HG02588 (cell line): Measurements from ENCODE around the gene SCG2.

Source experiments
- ATAC-seq: cut with Tn5 transposase; IDR thresholded peaks from one replicate; pipeline ENCODE4 v1.9.1; 2021; ENCODE audit warnings: mild to moderate bottlenecking, moderate library complexity; ENCODE audit not compliant: unreplicated experiment

SCG2 gene, protein sequence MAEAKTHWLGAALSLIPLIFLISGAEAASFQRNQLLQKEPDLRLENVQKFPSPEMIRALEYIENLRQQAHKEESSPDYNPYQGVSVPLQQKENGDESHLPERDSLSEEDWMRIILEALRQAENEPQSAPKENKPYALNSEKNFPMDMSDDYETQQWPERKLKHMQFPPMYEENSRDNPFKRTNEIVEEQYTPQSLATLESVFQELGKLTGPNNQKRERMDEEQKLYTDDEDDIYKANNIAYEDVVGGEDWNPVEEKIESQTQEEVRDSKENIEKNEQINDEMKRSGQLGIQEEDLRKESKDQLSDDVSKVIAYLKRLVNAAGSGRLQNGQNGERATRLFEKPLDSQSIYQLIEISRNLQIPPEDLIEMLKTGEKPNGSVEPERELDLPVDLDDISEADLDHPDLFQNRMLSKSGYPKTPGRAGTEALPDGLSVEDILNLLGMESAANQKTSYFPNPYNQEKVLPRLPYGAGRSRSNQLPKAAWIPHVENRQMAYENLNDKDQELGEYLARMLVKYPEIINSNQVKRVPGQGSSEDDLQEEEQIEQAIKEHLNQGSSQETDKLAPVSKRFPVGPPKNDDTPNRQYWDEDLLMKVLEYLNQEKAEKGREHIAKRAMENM

DNA sequence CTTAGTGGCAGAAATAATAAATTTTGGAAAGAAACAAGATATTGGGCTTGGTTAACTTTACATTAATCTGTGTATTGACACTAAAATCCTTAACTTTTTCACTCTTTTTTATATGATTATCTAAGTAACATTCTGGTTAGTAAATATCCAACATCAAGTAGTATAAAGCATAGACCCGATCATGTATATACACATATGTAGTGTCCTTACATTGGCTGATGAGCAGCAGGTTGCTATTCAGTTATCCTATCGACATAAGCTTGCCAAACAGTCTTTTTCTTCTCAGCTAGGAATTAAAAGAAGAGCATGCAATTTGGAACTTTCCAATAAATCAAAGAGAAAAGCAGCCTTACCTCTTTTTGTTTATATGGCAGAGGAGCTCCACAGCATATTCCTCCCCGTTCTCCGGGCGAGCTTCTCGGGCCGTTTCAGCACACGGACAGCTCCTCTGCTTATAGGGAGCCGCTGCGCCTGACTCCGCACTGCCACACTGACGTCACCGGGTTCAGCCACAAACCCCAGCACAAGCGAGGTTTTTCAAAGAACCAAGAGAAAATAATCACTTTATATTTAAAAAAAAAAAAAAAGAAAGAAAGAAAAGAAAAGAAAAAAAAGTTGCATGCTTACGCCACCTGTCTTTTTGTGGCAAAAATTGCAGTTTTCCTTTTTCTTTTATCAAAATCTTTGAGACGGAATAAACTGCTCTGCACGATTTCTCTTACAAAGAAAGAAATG is at the start of gene SCG2:
Gene SCG2 (minus strand): TSS at position 430 of the 735 bp plus-strand sequence. CDS start 3,079 bp downstream, outside the sequence.
- ATAC-seq = no peak

DNA sequence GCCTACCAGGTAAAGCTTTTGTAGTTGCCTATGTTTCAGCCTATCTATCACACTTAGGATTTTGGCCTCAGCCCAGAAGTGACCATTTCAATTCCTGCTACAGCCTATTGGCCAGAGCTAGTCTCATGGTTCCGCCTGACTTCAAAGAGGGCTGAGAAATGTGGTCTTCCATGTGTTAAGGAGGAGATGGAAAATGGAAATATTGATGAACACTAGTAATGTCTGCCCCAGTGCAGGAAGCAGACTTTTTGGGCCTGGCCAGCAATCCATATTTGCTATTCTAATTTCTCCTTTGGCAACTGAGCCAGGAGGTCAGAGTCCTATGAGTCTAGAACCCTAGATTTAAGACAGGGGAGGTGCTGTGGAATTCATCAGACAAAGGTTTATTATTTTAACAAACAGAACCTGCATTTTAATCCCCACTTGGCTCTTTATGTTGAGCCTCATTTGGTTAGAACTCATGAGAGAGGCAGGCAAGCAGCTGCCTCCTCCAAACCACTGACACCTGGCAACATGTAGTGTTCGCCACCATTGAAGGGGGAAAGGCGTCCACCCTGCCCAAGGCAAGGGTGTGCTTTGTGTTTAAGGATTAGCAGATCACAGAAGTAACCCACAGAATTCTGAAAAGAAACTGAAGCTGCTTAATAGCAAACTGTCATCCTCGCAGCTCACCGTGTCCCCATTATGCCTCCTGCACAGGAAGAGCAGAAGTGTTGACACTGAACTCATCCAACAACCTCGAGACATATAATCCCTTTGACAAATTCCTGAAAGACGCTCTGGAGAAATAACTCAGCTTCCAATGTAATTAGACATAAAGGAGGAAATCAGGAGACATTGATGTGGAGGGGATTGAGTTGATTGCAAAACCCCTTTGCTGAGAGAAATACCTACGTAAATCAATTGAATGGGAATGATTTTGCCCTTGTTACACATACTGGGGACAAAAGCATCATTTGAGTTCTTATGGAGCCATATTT is 47.7 kb upstream of the SCG2 start:
- no peak for ATAC-seq

DNA sequence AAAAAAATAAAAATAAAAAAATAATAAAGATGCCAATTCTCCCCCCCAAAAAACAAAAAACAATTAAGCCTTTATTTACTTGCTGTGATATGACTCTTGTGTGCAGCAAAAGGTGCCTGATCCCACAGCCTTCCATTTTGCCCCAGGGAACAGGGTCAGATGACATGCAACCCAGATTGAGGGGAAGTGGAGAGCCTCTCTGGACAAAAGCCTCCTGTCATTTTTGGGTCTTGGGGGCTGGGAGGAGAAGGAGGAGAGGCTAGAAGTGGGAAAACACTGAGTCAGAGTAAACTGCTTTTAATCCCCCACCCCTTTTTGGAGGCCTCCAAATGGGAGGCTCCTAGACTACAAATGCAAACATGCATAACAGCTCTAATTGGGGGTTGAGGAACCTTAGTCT is 46.6 kb upstream of the SCG2 start:
- ATAC-seq = no peak

DNA sequence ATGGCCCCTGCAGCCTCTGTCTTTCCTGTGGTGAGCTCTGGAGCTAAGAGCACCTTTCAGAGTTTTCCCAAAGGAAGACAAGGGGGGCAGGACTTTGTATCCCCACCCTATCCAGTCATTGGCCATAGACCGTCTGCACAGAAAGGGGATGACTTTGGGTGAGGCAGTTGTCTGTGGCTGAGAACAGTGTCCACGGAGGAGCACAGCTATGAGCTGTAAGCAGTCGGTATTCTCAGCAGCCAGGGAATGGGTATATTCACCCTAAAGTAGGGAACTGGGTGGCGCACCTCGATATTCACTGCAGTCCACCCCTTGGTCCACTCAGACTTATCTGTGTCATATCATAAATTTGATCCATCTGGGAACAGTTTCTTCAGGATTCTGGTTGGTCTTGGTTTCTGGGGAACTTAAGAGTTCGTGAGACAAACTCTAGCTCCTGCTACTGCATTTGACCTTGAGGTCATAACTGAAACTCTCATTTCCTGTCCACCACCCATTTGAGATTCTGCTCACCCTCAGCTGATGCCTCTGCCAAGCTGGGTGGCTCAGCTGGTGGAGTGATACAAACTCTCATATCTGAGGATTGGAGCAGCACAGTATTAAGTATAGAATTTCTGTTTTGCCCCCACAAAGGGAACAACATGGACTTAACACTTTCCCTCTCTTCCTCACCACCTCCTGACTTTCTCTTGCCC is 45.2 kb upstream of the SCG2 start:
- peak; percentile 93 for ATAC-seq

DNA sequence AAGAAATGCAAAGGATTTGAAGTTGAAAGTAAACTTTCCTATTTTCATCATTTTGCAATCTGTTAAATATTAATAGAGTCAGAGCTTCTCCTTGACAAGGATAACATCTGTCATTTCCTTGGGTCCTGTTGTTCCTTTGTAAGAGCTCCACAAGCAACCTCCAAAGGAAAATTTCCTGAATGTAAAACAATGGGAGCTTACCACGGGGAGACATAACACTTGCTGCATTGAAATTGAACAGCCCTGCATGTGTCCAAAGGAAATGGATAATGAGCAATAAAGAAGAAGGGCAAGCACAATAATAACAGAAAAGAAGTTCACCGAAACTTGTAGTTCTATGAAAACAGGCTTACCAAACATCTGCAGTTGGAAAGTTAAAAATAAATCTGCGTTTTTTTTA is 42.0 kb upstream of the SCG2 start:
- no peak for ATAC-seq

DNA sequence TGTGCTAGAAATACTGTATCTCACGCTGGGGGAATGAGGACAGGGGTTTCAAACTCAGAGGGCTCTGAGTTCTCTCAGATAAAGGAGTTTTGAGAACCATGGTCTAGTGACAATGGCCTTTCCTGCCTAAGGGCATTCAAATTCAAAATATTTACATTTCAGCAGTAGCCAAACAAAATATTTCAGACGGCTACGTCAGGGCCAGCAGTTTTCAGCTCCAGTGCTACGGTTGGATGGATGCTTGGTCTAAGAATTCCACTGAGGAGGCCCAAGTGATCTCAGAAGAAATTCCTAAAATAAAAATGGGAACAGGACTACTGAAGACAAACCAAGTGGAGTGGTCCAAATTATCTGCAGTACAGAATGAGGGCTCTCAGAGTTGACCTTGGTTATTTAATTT is 41.1 kb upstream of the SCG2 start:
- ATAC-seq = no peak

DNA sequence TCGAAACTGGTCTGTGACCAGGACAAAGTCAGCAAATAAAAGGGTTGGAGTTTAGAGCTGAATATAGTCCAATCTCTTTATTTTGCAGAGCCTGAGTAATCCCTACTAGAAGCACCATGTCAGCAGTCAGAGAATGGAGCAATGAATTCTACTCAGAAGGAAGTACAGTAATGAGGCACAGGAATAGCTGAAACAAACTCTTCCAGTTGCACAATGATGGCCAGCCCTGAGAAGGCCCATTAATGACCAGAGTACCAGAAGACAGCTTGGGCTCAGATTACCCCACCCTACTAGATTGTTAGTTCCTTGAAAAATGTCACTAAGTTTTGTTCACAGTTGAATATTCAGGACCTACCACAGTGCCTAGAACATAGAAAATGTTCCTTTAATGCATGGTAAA is 40.3 kb upstream of the SCG2 start:
- ATAC-seq = no peak

DNA sequence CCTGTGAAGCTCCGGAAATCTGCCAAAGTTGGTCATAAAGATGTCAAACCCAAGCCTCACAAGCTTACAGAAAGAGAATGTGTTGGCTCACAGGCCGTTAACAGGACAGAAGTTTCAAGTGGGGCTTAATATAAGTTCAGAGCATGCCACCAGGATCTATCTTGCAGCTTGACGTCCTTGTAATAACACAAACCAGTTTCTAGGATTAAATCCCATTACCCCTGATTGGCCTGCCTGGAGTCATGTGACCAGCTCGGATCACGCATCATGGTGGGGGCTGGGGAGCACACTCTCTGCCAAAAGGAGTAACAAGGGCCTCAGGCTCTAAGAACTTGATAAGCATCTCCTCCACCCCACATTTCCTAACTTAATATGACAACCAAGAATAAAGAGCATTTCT is 38.9 kb upstream of the SCG2 start:
- ATAC-seq = no peak

DNA sequence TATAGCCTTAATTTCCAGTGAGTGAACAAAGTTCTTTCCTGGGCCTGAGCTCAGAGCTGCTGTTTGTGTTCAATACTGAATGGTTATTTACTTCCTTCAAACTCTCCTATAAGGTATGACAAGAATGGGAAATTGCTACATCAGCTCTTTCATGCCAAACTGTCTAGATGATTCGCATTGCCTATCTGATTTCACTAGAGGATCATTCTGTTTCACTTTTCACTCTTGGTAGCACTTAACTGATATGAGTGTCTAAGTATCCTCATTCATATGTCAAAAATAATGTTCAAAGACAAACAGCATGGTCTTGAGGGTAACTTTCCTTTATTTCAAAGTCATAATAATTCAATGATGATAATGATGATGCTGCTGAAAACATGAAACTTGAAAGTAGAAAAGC is 32.9 kb upstream of the SCG2 start:
- ATAC-seq = no peak

DNA sequence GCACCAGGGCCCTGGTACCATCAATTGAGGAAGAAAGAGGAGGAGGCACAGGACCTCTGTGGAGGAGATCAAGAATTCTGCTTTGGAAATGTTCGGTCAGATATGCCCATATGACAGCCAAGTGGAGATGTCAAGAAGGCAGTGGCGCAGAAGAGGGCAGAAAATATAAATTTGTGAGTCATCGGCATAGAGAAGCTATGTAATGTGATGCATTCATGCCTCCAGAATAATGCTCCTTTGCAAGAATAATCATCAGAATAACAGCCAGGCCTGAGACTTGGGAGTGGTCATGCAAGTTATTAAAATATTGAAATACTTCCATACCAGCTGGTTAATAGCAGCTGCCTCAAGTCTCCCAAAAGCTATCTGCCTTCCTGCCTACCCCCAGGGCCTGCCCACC is 32.1 kb upstream of the SCG2 start:
- ATAC-seq = no peak

DNA sequence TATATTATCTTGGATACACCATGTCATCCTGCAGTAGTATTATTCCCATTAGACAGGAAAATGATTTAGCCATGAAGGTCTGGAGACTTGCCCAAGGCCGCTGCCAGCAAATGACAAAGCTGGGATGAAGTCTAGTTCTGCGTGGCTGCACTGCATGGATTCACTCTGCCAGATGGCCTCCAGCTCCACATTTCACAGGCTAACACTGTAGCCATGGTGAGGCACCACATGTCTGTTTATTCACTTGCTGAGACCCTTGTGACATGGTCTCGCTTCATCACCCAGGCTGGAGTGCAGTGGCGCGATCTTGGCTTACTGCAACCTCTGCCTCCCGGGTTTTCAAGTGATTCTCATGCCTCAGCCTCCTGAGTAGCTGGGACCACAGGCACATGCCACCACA is 31.5 kb upstream of the SCG2 start:
- no peak for ATAC-seq

DNA sequence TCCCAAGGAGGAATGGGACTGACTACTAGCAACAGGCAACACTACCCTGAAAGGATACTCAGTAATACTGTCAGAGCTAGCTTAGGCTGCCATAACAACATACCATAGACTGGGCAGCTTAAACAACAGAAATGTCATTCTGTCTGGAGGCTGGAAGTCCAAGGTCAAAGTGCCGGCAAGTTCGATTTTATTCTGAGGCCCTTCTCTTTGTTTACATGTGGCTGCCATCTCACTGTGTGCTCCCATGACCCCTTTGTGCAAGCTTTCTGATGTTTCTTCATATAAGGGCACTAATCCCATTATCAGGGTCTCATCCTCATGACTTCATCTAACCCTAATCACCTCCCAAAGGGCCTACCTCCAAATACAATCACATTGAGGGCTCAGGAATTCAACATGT is 30.7 kb upstream of the SCG2 start:
- ATAC-seq = no peak

DNA sequence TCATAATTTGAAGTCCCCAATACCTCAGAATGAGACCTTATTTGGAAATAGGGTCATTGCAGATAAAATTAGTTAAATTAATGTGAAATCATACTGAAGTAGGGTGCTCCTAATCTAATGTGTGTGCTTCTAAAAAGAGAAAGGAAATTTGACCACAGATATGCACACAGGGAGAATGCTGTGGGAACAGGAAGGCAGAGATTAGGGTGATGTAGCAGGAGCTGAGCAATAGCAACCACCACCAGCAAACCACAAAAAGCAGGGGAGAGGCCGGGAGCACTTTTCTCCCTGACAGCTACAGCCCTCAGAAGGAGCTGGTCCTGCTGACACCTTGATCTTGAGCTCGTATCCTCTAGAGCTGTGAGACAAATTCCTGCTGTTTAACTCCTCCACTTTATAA is 24.6 kb upstream of the SCG2 start:
- no peak for ATAC-seq

DNA sequence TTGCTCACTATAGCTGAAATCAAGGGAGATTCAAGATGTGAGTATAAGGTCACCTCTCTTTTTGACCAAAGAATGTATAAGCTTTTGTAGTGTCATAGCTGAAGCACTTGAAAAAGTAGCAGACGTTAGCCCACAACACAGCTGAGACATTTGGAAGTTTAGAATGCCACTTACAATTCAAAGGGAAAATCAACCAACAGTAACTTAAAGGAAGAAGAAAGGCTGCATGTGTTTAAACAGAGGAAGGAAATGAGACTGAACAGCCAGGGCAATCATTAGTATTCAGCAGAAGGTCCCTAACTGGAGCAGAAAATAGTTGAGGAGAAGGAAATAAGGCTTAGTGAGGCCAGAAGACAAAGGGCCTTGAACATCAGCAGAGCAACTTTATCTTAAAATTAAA is 23.5 kb upstream of the SCG2 start:
- ATAC-seq = no peak

DNA sequence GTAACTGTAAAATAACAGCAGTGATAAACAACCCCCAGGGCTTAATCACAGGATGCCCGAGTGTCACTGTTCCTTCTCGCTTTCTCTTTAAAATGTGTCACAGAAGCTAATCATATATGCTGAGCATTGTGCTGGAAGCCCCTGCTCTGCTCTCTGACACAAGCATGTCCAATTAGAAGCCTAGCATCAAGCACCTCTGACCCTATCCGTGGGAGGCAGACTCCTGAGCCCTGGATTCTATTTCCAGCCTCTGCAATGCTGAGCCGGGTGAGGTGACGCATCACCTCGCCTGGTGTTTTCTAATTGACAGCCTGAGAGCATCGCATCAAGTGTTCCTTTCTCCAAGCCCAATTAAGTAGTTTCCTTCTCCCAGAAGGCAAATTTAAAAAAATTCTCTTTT is 19.7 kb upstream of the SCG2 start:
- no peak for ATAC-seq

DNA sequence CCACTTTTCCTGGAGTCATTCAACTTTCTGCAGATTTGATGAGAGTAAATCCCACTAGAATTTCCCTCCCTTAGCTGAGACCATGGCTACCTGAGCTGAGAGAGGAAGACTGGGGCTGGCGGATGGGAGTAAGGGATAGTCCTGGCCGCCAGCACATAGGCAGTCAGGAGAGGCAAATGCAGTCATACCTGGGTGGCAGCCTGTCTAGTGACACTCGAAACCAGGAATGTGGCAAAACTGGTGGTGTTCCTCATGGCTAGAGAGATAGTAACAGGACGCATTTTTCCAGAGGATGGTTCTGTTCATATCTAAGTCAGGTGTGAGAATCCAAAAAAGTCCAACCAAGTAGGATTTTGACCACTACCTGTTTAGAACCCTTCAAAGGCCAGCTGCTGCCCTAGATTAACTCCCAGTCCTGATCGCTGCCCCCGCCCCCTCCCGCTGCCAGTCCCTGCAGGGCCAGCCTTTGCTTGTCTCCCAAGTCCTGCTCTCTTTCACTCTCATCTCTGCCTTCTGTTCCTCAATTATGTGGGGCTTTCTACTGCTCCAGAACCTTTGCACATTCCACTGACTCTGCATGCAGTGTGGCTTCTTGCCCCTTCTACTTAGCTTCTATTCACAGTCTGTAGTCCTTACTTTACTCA is 17.4 kb upstream of the SCG2 start:
- ATAC-seq = no peak

DNA sequence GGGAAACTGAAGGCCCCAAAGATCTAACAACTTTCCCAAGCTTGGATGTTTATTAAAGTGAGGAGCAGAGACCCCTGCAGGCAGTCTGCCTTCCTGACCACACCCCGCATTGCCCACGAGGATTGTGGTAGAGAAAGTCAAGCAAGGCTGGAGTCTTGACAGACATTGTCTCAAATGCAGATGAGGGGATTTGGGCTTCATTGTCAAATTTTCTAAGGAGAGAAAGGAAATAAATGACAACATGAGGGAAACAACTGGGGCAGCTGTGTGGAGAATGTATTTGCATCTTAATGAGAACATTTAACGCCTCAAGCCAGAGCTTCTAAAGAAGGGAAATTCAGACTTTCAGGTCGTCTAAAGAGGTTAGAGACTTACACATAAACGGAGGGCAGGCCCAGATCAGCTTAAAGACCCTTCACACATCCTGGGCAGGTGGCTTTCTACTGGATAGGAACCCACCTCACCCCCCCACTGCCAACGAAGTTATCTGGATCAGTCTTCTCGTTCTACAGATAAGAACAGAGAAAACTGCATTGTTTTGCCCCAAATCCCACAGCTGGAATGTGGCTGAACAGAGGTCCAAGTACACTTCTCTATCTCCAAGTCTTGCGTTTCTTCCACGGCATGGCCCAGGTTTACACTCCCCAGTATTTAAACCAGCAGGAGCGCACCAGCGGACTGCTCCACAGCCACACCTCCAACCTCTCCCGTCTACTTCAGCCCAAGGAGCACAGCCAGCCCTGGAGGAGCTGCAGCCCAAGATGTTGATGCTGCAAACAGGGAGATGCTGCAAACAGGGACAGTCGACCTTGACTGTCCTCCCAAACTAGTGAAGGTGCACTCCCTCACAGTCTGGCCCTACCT is 16.2 kb upstream of the SCG2 start:
- ATAC-seq = no peak

DNA sequence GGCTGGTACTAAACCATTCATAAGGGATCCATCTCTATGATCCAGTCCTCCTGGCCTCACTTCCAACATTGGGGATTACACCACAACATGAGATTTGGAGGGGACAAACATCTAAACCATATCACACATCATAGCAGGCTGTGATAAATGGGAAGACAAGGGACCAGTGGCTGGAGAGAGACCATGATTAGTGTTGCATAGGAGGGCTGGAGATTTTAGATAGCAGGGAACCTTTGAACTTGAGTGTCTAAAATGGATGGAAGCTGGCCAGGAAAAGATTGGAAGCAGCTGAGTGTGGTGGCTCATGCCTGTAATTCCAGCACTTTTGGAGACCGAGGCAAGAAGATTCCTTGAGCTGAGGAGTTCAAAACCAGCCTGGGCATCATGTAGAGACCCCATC is 12.4 kb upstream of the SCG2 start:
- ATAC-seq = no peak
